ENCODE results near the gene PHLDA3. TPM values are rescaled to one million over a fixed set of nuclear protein-coding genes. Genes with fewer than 3 reads are reported as not detected.
A peak's percentile ranks its signal among the peaks of the same experiment; 100 is the strongest.

Gene PHLDA3
- total RNA-seq, 1 donor from 2014 or later, result 1.9 TPM

DNA sequence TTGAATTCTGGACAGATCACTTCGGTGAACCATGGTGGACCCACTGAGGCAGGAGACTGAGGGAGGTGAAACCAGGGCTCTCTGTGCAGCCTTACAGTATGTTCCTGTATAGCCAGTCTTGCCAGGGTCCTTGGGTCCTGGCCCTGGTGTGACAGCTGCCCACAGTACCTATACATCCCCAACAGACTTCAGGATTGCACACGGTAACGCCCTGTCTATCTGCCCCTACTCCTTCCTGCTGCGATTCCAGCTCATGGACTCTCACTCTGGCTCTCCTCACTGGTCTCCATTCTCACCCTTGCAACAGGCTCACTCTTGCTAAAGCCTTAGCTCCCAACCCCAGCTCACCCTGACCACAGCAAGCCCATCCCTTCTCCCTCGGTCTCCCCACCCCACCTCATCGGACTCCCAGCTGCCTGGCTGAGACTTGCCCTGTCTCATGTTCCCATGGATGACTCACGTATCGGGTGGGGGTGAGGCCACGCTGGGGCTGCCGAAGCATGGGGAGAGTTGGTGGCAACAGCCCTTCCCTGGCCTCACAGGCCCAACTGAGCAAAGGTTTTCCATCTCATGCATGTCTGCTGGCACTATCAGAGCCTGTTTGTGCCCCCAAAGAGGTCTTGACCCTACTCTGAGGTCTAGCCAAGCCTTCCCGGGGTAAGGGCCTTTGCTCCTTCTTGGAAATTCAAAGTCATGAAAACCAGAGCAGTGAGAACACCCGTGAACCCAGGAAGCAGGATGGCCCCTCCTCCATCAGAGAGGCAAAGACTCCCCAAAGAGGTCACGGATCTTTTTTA is 7.1 kb downstream of the PHLDA3 start:
- TF ChIP-seq, protein P1, sequence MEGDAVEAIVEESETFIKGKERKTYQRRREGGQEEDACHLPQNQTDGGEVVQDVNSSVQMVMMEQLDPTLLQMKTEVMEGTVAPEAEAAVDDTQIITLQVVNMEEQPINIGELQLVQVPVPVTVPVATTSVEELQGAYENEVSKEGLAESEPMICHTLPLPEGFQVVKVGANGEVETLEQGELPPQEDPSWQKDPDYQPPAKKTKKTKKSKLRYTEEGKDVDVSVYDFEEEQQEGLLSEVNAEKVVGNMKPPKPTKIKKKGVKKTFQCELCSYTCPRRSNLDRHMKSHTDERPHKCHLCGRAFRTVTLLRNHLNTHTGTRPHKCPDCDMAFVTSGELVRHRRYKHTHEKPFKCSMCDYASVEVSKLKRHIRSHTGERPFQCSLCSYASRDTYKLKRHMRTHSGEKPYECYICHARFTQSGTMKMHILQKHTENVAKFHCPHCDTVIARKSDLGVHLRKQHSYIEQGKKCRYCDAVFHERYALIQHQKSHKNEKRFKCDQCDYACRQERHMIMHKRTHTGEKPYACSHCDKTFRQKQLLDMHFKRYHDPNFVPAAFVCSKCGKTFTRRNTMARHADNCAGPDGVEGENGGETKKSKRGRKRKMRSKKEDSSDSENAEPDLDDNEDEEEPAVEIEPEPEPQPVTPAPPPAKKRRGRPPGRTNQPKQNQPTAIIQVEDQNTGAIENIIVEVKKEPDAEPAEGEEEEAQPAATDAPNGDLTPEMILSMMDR (IDR thresholded peaks at IDR 0.05), result no peak
- TF ChIP-seq EZH2 (IDR thresholded peaks at IDR 0.05) (no peak), EZH2phosphoT487 (IDR thresholded peaks at IDR 0.05) (no peak)
- no peak for DNase-seq (ENCODE audit: low spot score)
- no peak overlapping the region for H3K4me3 Mint-ChIP-seq
- Histone ChIP-seq H4K20me1 (ENCODE audit: low read depth) (peaks cover 3% of the 10 kb centered on the region), H3K4me1 (peaks cover 4% of the 10 kb centered on the region), H2AFZ (replicated peaks) (no peak overlapping the region), H3K9ac (no peak overlapping the region), H3K9me3 (ENCODE audit: low read depth) (no peaks in the 10 kb centered on the region), H3K27ac (no peak overlapping the region), H3K79me2 (ENCODE audit: low read depth) (peaks cover 1% of the 10 kb centered on the region), H3K4me3 (no peak overlapping the region), H3K27me3 (no peaks in the 10 kb centered on the region), H3F3A (ENCODE audit: low read depth) (peaks cover 1% of the 10 kb centered on the region), H3K4me2 (no peak overlapping the region), H3K36me3 (no peaks in the 10 kb centered on the region)
- H3K9me3 Mint-ChIP-seq, result no peaks in the 10 kb centered on the region
- peaks cover 22% of the 10 kb centered on the region for H3K4me1 Mint-ChIP-seq
- peak overlapping the region; percentile 35 for H3K27ac Mint-ChIP-seq
- H3K27me3 Mint-ChIP-seq (ENCODE audit: insufficient read depth, low read depth), result peaks cover 15% of the 10 kb centered on the region
- H3K36me3 Mint-ChIP-seq, result no peaks in the 10 kb centered on the region

DNA sequence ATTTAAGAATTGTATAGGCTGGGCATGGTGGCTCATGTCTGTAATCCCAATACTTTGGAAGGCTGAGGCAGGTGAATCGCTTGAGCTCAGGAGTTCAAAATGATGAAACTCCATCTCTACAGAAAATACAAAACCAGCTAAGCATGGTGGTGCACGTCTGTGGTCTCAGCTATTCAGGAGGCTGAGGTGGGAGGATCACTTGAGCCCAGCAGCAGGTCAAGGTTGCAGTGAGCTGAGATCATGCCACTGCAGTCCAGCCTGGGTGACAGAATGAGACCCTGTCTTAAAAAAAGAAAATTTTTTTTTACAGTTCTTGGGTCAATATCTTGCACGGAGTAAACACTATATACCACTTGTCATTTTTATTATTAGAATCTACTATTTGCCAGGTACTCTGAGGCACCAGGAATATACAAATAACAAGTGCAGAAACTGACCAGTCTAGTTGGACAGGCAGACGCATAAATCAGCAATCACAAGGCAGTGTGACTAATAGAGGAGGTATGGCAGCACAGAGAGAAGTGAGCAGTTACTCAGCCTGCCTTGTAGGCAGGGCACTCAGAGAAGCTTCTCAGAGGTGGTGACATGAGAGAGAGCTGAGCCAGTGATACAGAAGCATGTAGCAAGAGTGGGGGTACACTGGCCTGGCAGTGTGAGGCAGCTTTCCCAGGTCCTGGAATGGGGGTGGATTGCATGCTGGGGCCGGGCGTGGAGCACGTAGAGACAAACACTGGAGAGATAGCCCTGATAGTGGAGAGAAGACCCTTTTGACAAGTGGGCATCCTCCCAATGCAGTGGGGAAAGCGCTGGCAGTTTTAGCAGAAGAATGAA is 8.0 kb downstream of the PHLDA3 start:
- Histone ChIP-seq H3K79me2 (ENCODE audit: low read depth) (no peaks in the 10 kb centered on the region), H3K9me3 (ENCODE audit: low read depth) (no peaks in the 10 kb centered on the region), H3K36me3 (no peaks in the 10 kb centered on the region), H4K20me1 (ENCODE audit: low read depth) (no peaks in the 10 kb centered on the region), H3K9ac (no peak overlapping the region), H2AFZ (replicated peaks) (no peak overlapping the region), H3K27me3 (no peaks in the 10 kb centered on the region), H3K27ac (no peak overlapping the region), H3K4me1 (peaks cover 11% of the 10 kb centered on the region), H3K4me2 (no peak overlapping the region), H3K4me3 (no peak overlapping the region), H3F3A (ENCODE audit: low read depth) (peaks cover 3% of the 10 kb centered on the region)
- no peak for DNase-seq (ENCODE audit: low spot score)
- H3K36me3 Mint-ChIP-seq, result no peaks in the 10 kb centered on the region
- H3K9me3 Mint-ChIP-seq, result no peaks in the 10 kb centered on the region
- TF ChIP-seq EZH2 (IDR thresholded peaks at IDR 0.05) (no peak), EZH2phosphoT487 (IDR thresholded peaks at IDR 0.05) (no peak)
- TF ChIP-seq, protein P1 (IDR thresholded peaks at IDR 0.05), result no peak
- no peak overlapping the region for H3K4me3 Mint-ChIP-seq
- peaks cover 11% of the 10 kb centered on the region for H3K27me3 Mint-ChIP-seq (ENCODE audit: insufficient read depth, low read depth)
- H3K27ac Mint-ChIP-seq, result no peak overlapping the region
- peaks cover 29% of the 10 kb centered on the region for H3K4me1 Mint-ChIP-seq

DNA sequence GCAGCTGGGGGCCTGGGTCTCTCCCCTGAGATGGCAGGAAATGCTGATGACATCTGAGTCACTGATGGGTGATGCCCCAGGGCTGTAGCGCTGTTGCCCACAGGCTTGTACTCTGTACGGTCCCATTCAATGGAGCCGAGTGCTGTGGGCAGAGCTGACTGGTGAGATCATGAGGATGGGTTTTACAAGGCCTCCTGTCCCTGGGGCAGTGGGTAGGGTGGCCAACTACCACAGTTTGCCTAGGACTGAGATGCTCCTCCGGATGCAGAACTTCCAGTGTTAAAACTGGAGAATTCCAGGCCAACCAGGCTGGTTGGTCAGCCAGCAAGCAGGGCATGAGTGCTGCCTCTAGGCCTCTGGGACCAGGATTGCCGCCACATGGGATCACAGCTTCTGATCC is 9.2 kb downstream of the PHLDA3 start:
- H3K4me2 ChIP-seq, result no peak overlapping the region
- H3K36me3 Mint-ChIP-seq, result no peaks in the 10 kb centered on the region
- H3K27ac ChIP-seq, result no peak overlapping the region
- H3K9me3 Mint-ChIP-seq, result no peaks in the 10 kb centered on the region
- H3K36me3 ChIP-seq, result no peaks in the 10 kb centered on the region
- no peaks in the 10 kb centered on the region for H3K27me3 ChIP-seq
- no peak for DNase-seq (ENCODE audit: low spot score)
- no peaks in the 10 kb centered on the region for H3K79me2 ChIP-seq (ENCODE audit: low read depth)
- H3K4me3 Mint-ChIP-seq, result no peak overlapping the region
- no peaks in the 10 kb centered on the region for H4K20me1 ChIP-seq (ENCODE audit: low read depth)
- no peak overlapping the region for H3K9ac ChIP-seq
- H3K4me1 ChIP-seq, result peaks cover 11% of the 10 kb centered on the region
- H3K27ac Mint-ChIP-seq, result no peak overlapping the region
- no peaks in the 10 kb centered on the region for H3K9me3 ChIP-seq (ENCODE audit: low read depth)
- no peak overlapping the region for H3K4me3 ChIP-seq
- H3F3A ChIP-seq (ENCODE audit: low read depth), result peaks cover 3% of the 10 kb centered on the region
- TF ChIP-seq EZH2 (IDR thresholded peaks at IDR 0.05) (no peak), EZH2phosphoT487 (IDR thresholded peaks at IDR 0.05) (no peak)
- TF ChIP-seq, protein P1 (IDR thresholded peaks at IDR 0.05), result no peak
- peaks cover 9% of the 10 kb centered on the region for H3K27me3 Mint-ChIP-seq (ENCODE audit: insufficient read depth, low read depth)
- H3K4me1 Mint-ChIP-seq, result peaks cover 32% of the 10 kb centered on the region
- H2AFZ ChIP-seq (replicated peaks), result no peak overlapping the region

Measured in neural progenitor cell (in vitro differentiated cells).